KMS-11 (cell line): ENCODE data around the gene DAGLB.

Experiments
- H2AFZ ChIP-seq: fragments of 200-600 bp; sonication (generic); 2 replicates; pipeline ENCODE4 v1.6.1; 2016; ENCODE audit warnings: antibody characterized with exemption, mixed run types, low read depth
- H3K27ac ChIP-seq: fragments of 200-600 bp; sonication (generic); 2 replicates; pipeline ENCODE4 v1.6.1; 2016; ENCODE audit warnings: mild to moderate bottlenecking, mixed run types
- H3K27me3 ChIP-seq: fragments of 200-600 bp; sonication (generic); 2 replicates; pipeline ENCODE4 v1.6.1; 2017; ENCODE audit warnings: mild to moderate bottlenecking, low read depth, mixed run types, moderate library complexity; ENCODE audit not compliant: insufficient read depth
- H3K36me3 ChIP-seq: fragments of 200-600 bp; sonication (generic); 2 replicates; pipeline ENCODE4 v1.6.1; 2017; ENCODE audit warnings: mild to moderate bottlenecking, mixed run types; ENCODE audit not compliant: insufficient read depth
- H3K4me1 ChIP-seq: fragments of 200-600 bp; sonication (generic); 2 replicates; pipeline ENCODE4 v1.6.1; 2016; ENCODE audit warnings: mild to moderate bottlenecking, low read depth, mixed run types; ENCODE audit not compliant: poor library complexity, severe bottlenecking
- H3K4me2 ChIP-seq: fragments of 200-600 bp; sonication (generic); 2 replicates; pipeline ENCODE4 v1.7.0; 2016; ENCODE audit warnings: mild to moderate bottlenecking, mixed run types
- H3K4me3 ChIP-seq: fragments of 200-600 bp; sonication (generic); IDR thresholded peaks from 2 replicates; pipeline ENCODE4 v1.6.1; 2017; ENCODE audit warnings: low read depth, low read length, mixed read lengths; ENCODE audit not compliant: insufficient read depth
- H3K79me2 ChIP-seq: fragments of 200-600 bp; sonication (generic); 2 replicates; pipeline ENCODE4 v1.6.1; 2016; ENCODE audit warnings: low read depth, mixed run types; ENCODE audit not compliant: insufficient read depth
- H3K9ac ChIP-seq: fragments of 200-600 bp; sonication (generic); 2 replicates; pipeline ENCODE4 v1.6.1; 2016; ENCODE audit warnings: mild to moderate bottlenecking, mixed run types
- H4K20me1 ChIP-seq: fragments of 200-600 bp; sonication (generic); 2 replicates; pipeline ENCODE4 v1.6.1; 2016; ENCODE audit warnings: mild to moderate bottlenecking, mixed run types; ENCODE audit not compliant: insufficient read depth
- TF ChIP-seq, protein P1 (sequence below): fragments of 200-600 bp; sonication (generic); conservative IDR thresholded peaks from 2 replicates; pipeline ENCODE4 v1.6.1; 2017; ENCODE audit warnings: low read depth, mild to moderate bottlenecking, antibody characterized with exemption, low read length, moderate library complexity, mixed read lengths

The DAGLB gene

DNA sequence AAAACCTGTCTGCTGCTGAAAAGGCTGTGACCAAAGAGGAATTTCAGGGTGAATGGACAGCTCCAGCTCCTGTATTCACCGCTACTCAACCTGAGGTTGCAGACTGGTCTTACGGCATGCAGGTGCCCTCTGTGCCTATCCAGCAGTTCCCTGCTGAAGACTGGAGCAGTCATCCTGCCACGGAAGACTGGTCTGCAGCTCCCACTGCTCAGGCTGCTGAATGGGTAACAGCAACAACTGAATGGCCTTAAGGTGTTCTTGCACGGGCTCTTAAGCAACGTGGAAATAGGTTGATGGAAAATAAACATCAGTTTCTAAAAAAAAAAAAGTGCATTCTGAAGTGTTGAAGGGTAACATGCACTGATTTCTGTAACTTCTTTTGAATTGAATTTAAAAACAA is 82.3 kb downstream of the DAGLB start:
- Histone ChIP-seq H3K27me3 (no peaks in the 10 kb centered on the region), H3K9ac (no peak overlapping the region), H3K27ac (no peak overlapping the region), H2AFZ (no peak overlapping the region), H4K20me1 (no peaks in the 10 kb centered on the region), H3K79me2 (no peaks in the 10 kb centered on the region), H3K4me3 (no peak overlapping the region), H3K4me1 (peaks cover 10% of the 10 kb centered on the region), H3K4me2 (no peak overlapping the region), H3K36me3 (no peaks in the 10 kb centered on the region)
- TF ChIP-seq, protein P1, sequence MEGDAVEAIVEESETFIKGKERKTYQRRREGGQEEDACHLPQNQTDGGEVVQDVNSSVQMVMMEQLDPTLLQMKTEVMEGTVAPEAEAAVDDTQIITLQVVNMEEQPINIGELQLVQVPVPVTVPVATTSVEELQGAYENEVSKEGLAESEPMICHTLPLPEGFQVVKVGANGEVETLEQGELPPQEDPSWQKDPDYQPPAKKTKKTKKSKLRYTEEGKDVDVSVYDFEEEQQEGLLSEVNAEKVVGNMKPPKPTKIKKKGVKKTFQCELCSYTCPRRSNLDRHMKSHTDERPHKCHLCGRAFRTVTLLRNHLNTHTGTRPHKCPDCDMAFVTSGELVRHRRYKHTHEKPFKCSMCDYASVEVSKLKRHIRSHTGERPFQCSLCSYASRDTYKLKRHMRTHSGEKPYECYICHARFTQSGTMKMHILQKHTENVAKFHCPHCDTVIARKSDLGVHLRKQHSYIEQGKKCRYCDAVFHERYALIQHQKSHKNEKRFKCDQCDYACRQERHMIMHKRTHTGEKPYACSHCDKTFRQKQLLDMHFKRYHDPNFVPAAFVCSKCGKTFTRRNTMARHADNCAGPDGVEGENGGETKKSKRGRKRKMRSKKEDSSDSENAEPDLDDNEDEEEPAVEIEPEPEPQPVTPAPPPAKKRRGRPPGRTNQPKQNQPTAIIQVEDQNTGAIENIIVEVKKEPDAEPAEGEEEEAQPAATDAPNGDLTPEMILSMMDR = no peak

DNA sequence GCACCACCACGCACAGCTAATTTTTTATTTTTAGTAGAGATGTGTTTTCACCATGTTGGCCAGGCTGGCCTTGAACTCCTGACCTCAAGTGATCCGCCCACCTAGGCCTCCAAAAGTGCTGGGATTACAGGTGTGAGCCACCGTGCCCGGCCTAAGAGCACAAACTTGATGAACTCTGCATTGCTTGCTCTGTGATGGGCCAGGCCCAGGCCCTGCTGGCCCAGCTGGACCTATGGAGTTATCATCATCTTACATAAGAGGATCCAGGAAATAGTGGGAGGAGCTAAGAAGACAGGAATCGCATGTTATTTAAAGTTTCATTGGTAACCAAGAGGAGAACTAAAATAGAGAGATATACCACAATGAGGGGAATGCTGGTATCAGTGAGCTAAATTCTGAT is 86.9 kb downstream of the DAGLB start:
- Histone ChIP-seq H4K20me1 (no peaks in the 10 kb centered on the region), H2AFZ (no peak overlapping the region), H3K4me3 (no peak overlapping the region), H3K27ac (no peak overlapping the region), H3K4me1 (no peaks in the 10 kb centered on the region), H3K27me3 (no peaks in the 10 kb centered on the region), H3K36me3 (no peaks in the 10 kb centered on the region), H3K9ac (no peak overlapping the region), H3K79me2 (no peaks in the 10 kb centered on the region), H3K4me2 (no peak overlapping the region)
- TF ChIP-seq, protein P1 = no peak

DNA sequence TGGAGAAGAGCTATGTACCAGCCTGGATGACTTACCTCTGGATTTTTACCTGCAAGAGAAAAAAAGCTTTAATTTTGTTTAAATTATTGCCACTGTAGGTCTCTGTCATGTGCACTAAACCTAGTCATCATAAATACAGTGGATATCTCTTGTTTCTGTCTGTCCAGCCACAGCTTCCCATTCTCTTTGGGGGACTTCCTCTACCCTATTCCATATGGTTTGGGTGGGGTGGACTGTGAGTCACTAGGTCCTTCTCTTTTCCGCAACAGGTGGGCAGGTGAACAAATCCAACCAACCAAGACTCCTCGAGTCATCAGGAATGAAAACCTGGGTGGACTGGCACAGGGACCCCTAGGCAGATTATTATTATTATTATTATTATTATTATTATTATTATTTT is 88.0 kb downstream of the DAGLB start:
- Histone ChIP-seq H3K4me1 (no peaks in the 10 kb centered on the region), H2AFZ (peak overlapping the region; percentile 31; the same call in 1 of the 2 replicates), H3K79me2 (no peaks in the 10 kb centered on the region), H3K4me3 (no peak overlapping the region), H3K27me3 (no peaks in the 10 kb centered on the region), H3K36me3 (no peaks in the 10 kb centered on the region), H3K4me2 (no peak overlapping the region), H4K20me1 (no peaks in the 10 kb centered on the region), H3K27ac (no peak overlapping the region), H3K9ac (no peak overlapping the region)
- TF ChIP-seq, protein P1 = no peak
